ENCODE data around the gene NRL. TPM values are rescaled to one million over a fixed set of nuclear protein-coding genes. Genes with fewer than 3 reads are reported as not detected.

The NRL gene
- total RNA-seq, 1 donor = 1.8 TPM

DNA sequence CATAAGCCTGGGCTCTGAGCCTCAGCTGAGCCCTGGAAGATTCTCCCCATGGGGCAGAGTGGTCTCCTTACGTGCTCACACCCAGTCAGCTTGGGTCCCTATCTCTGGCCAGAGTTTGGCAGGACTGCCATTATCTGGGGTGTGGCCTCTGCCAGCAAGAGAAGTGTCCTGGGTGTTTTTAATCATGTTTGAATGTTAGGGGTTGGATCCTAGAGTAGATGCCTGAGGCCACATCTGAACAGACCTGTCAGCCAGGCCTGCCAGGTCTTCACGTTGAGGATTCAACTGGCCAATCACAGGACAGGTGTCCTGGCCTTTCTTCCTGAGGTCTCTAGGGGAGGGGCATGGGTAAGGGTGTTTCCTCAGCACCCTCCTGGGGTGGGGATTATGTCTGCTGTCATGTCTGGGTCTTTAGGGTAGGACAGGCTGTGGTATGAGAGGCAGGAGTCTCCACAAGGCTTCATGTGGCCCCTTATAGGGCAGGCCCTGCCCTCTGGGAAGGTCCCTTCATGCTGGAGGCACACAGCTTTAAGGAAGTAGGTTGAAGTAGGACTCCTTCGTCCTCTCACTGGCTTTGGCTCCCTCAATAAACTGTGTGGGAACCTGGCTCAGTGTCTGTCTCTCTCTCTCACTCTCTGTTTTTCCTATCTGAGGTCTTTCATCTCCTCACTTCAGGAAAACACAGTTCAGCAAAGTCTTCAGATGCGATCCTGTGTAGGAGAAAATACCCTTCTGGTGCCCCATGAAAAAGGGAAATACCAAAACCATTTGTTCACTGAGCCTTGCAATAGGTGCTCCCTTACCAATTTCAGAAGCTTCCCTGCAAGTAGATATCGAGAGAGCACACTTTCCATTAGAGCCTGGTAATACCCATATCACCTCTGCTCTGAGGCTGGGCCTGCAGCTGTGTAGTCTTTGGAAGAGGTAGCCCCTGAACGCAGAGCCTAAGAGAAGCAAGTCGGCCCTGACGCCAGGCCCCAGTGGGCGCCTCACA lies 9.0 kb upstream of the NRL start:
- Histone ChIP-seq H3K36me3 (ENCODE audit: insufficient read depth, low read length) (peaks cover 42% of the 10 kb centered on the region), H3K27ac (ENCODE audit: low read depth, low read length) (no peak overlapping the region), H2AFZ (ENCODE audit: low read length) (no peak overlapping the region), H4K20me1 (ENCODE audit: insufficient read depth, low read length) (no peaks in the 10 kb centered on the region), H3K4me3 (ENCODE audit: insufficient read depth, low read length) (no peak overlapping the region), H3K79me2 (ENCODE audit: insufficient read depth, low read length) (no peaks in the 10 kb centered on the region), H3K9me3 (ENCODE audit: low read depth, low read length) (no peaks in the 10 kb centered on the region), H3K4me2 (ENCODE audit: insufficient read depth, low read length) (no peak overlapping the region), H3K27me3 (ENCODE audit: insufficient read depth, low read length) (no peaks in the 10 kb centered on the region), H3K4me1 (ENCODE audit: insufficient read depth, low read length) (no peaks in the 10 kb centered on the region)
- TF ChIP-seq, protein P1, sequence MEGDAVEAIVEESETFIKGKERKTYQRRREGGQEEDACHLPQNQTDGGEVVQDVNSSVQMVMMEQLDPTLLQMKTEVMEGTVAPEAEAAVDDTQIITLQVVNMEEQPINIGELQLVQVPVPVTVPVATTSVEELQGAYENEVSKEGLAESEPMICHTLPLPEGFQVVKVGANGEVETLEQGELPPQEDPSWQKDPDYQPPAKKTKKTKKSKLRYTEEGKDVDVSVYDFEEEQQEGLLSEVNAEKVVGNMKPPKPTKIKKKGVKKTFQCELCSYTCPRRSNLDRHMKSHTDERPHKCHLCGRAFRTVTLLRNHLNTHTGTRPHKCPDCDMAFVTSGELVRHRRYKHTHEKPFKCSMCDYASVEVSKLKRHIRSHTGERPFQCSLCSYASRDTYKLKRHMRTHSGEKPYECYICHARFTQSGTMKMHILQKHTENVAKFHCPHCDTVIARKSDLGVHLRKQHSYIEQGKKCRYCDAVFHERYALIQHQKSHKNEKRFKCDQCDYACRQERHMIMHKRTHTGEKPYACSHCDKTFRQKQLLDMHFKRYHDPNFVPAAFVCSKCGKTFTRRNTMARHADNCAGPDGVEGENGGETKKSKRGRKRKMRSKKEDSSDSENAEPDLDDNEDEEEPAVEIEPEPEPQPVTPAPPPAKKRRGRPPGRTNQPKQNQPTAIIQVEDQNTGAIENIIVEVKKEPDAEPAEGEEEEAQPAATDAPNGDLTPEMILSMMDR (IDR thresholded peaks at IDR 0.05; ENCODE audit: extremely low read depth, low read depth, low read length) = no peak
- DNase-seq (ENCODE audit: insufficient read length, low spot score, missing footprints) = no peak

- no peaks in the 10 kb centered on the region for H3K27me3 ChIP-seq (ENCODE audit: insufficient read depth, low read length)
- peaks cover 50% of the 10 kb centered on the region for H3K36me3 ChIP-seq (ENCODE audit: insufficient read depth, low read length)
- H3K27ac ChIP-seq (ENCODE audit: low read depth, low read length) = no peak overlapping the region
- DNase-seq (ENCODE audit: insufficient read length, low spot score, missing footprints) = no peak
- no peaks in the 10 kb centered on the region for H3K79me2 ChIP-seq (ENCODE audit: insufficient read depth, low read length)
- no peaks in the 10 kb centered on the region for H4K20me1 ChIP-seq (ENCODE audit: insufficient read depth, low read length)
- no peak overlapping the region for H3K4me3 ChIP-seq (ENCODE audit: insufficient read depth, low read length)
- no peaks in the 10 kb centered on the region for H3K4me1 ChIP-seq (ENCODE audit: insufficient read depth, low read length)
- no peak overlapping the region for H2AFZ ChIP-seq (ENCODE audit: low read length)
- TF ChIP-seq, protein P1 (IDR thresholded peaks at IDR 0.05; ENCODE audit: extremely low read depth, low read depth, low read length) = no peak
- no peak overlapping the region for H3K4me2 ChIP-seq (ENCODE audit: insufficient read depth, low read length)
- H3K9me3 ChIP-seq (ENCODE audit: low read depth, low read length) = no peaks in the 10 kb centered on the region
Measured at GRCh38 chr14:24122898-24123297, 8.1 kb upstream of the NRL start.

DNA sequence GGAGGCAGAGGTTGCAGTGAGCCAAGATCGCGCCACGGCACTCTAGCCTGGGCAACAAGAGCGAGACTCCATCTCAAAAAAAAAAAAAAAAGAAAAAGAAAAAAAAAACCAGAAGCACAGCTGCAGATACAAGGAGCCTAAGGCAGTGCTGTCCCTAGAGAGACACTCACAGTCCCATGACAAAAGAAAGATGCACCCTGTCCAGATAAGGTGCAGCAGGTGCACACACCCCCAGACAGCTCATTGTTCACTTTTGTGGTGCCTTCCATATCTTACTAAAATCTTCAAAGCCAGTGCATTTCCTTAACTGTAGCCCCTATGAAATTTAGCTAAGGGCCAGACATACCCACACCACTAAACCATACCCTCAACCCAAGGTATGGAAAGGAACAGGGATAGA lies 7.7 kb upstream of the NRL start:
- H3K9me3 ChIP-seq (ENCODE audit: low read depth, low read length) = no peaks in the 10 kb centered on the region
- H3K27ac ChIP-seq (ENCODE audit: low read depth, low read length) = no peak overlapping the region
- no peaks in the 10 kb centered on the region for H3K79me2 ChIP-seq (ENCODE audit: insufficient read depth, low read length)
- no peak overlapping the region for H2AFZ ChIP-seq (ENCODE audit: low read length)
- no peak for DNase-seq (ENCODE audit: insufficient read length, low spot score, missing footprints)
- no peaks in the 10 kb centered on the region for H4K20me1 ChIP-seq (ENCODE audit: insufficient read depth, low read length)
- no peak overlapping the region for H3K4me3 ChIP-seq (ENCODE audit: insufficient read depth, low read length)
- H3K27me3 ChIP-seq (ENCODE audit: insufficient read depth, low read length) = no peaks in the 10 kb centered on the region
- no peaks in the 10 kb centered on the region for H3K4me1 ChIP-seq (ENCODE audit: insufficient read depth, low read length)
- TF ChIP-seq, protein P1 (IDR thresholded peaks at IDR 0.05; ENCODE audit: extremely low read depth, low read depth, low read length) = no peak
- no peak overlapping the region for H3K4me2 ChIP-seq (ENCODE audit: insufficient read depth, low read length)
- H3K36me3 ChIP-seq (ENCODE audit: insufficient read depth, low read length) = peaks cover 55% of the 10 kb centered on the region

DNA sequence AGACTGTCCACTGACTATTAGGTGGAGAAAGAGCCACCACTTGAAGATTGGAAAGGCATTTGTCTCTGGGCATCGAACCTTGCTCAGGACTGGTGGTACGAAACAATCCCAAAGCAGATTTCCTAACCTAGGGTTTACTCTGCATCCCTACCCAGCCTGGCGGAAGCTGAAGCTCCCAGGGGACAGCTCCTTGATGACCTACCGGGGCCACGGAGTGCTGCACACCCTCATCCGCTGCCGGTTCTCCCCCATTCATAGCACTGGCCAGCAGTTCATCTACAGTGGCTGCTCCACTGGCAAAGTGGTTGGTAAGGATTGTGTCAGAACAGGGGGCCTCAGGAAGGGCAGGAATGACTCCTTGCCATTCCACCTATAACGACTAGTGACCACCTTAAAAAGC lies 6.5 kb upstream of the NRL start:
- Histone ChIP-seq H3K4me2 (ENCODE audit: insufficient read depth, low read length) (no peak overlapping the region), H3K4me3 (ENCODE audit: insufficient read depth, low read length) (no peak overlapping the region)

More for the DNA sequence above, 6.5 kb upstream of the NRL start:
- Histone ChIP-seq H3K4me1 (ENCODE audit: insufficient read depth, low read length) (no peaks in the 10 kb centered on the region), H3K27ac (ENCODE audit: low read depth, low read length) (no peak overlapping the region), H3K36me3 (ENCODE audit: insufficient read depth, low read length) (peaks cover 59% of the 10 kb centered on the region), H2AFZ (ENCODE audit: low read length) (no peak overlapping the region), H3K27me3 (ENCODE audit: insufficient read depth, low read length) (no peaks in the 10 kb centered on the region), H4K20me1 (ENCODE audit: insufficient read depth, low read length) (no peaks in the 10 kb centered on the region), H3K79me2 (ENCODE audit: insufficient read depth, low read length) (peaks cover 3% of the 10 kb centered on the region), H3K9me3 (ENCODE audit: low read depth, low read length) (no peaks in the 10 kb centered on the region)
- TF ChIP-seq, protein P1 (IDR thresholded peaks at IDR 0.05; ENCODE audit: extremely low read depth, low read depth, low read length) = no peak
- no peak for DNase-seq (ENCODE audit: insufficient read length, low spot score, missing footprints)
